H9 (cell line): ENCODE data around the gene GRID1. TPM values are rescaled to one million over a fixed set of nuclear protein-coding genes. Genes with fewer than 3 reads are reported as not detected.

ENCODE experiments used
- DNase-seq: peaks from one replicate; pipeline ENCODE4 v3.0.0-alpha.2; 2017
- H2AFZ ChIP-seq: one replicate; pipeline ENCODE4 v1.6.1; 2013; ENCODE audit warnings: mild to moderate bottlenecking, low read length, control low read depth, moderate library complexity
- H2AK5ac ChIP-seq: 2 replicates; pipeline ENCODE4 v1.6.1; 2013; ENCODE audit warnings: low read length, control low read depth, mixed read lengths; ENCODE audit not compliant: insufficient read length
- H2BK120ac ChIP-seq: one replicate; pipeline ENCODE4 v1.6.1; 2013; ENCODE audit warnings: low read depth, mild to moderate bottlenecking, low read length, control low read depth, inconsistent platforms; ENCODE audit not compliant: poor library complexity, severe bottlenecking
- H2BK12ac ChIP-seq: 2 replicates; pipeline ENCODE4 v1.6.1; 2013; ENCODE audit warnings: low read length, control low read depth, mixed read lengths, low read depth; ENCODE audit not compliant: insufficient read length
- H2BK15ac ChIP-seq: 2 replicates; pipeline ENCODE4 v1.6.1; 2013; ENCODE audit warnings: low read depth, low read length, control low read depth
- H2BK20ac ChIP-seq: one replicate; pipeline ENCODE4 v1.6.1; 2013; ENCODE audit warnings: low read depth, mild to moderate bottlenecking, low read length, control low read depth, inconsistent platforms; ENCODE audit not compliant: poor library complexity, severe bottlenecking
- H2BK5ac ChIP-seq: 2 replicates; pipeline ENCODE4 v1.6.1; 2013; ENCODE audit warnings: low read length, control low read depth, mixed read lengths; ENCODE audit not compliant: insufficient read length
- H3K14ac ChIP-seq: 2 replicates; pipeline ENCODE4 v1.6.1; 2013; ENCODE audit warnings: low read length, control low read depth; ENCODE audit not compliant: insufficient read depth
- H3K18ac ChIP-seq: 2 replicates; pipeline ENCODE4 v1.6.1; 2013; ENCODE audit warnings: low read depth, mild to moderate bottlenecking, mixed read lengths, low read length, control low read depth; ENCODE audit not compliant: insufficient read length
- H3K23ac ChIP-seq: 2 replicates; pipeline ENCODE4 v1.6.1; 2013; ENCODE audit warnings: low read length, control low read depth, mixed read lengths, low read depth; ENCODE audit not compliant: insufficient read length
- H3K23me2 ChIP-seq: 2 replicates; pipeline ENCODE4 v1.6.1; 2013; ENCODE audit warnings: low read depth, mild to moderate bottlenecking, mixed read lengths, low read length, control low read depth; ENCODE audit not compliant: insufficient read length, poor library complexity, severe bottlenecking
- H3K27ac ChIP-seq: 2 replicates; pipeline ENCODE4 v1.5.1; 2013; ENCODE audit warnings: low read length, control low read depth, mixed read lengths, low read depth; ENCODE audit not compliant: insufficient read length
- H3K27me3 ChIP-seq: 2 replicates; pipeline ENCODE4 v1.6.1; 2013; ENCODE audit warnings: low read length, control low read depth, inconsistent platforms; ENCODE audit not compliant: insufficient read depth
- H3K4ac ChIP-seq: 2 replicates; pipeline ENCODE4 v1.6.1; 2013; ENCODE audit warnings: low read depth, mild to moderate bottlenecking, control low read depth, inconsistent platforms, low read length, moderate library complexity
- H3K4me1 ChIP-seq: 2 replicates; pipeline ENCODE4 v1.6.1; 2013; ENCODE audit warnings: low read length, control low read depth, inconsistent platforms; ENCODE audit not compliant: insufficient read depth
- H3K4me2 ChIP-seq: 2 replicates; pipeline ENCODE4 v1.6.1; 2013; ENCODE audit warnings: low read length, control low read depth, mixed read lengths; ENCODE audit not compliant: insufficient read length, insufficient read depth
- H3K56ac ChIP-seq: 2 replicates; pipeline ENCODE4 v1.6.1; 2013; ENCODE audit warnings: low read depth, mild to moderate bottlenecking, mixed read lengths, low read length, control low read depth; ENCODE audit not compliant: insufficient read length
- H3K79me1 ChIP-seq: 2 replicates; pipeline ENCODE4 v1.6.1; 2013; ENCODE audit warnings: low read depth, mild to moderate bottlenecking, moderate library complexity, low read length, control low read depth, inconsistent platforms; ENCODE audit not compliant: insufficient read depth, poor library complexity, severe bottlenecking
- H3K79me2 ChIP-seq: 2 replicates; pipeline ENCODE4 v1.6.1; 2013; ENCODE audit warnings: low read length, control low read depth, inconsistent platforms; ENCODE audit not compliant: insufficient read depth
- H3K9ac ChIP-seq: 2 replicates; pipeline ENCODE4 v1.6.1; 2013; ENCODE audit warnings: low read length, control low read depth, mixed read lengths; ENCODE audit not compliant: insufficient read length; ENCODE audit errors: extremely low read depth
- H3K9me3 ChIP-seq: one replicate; pipeline ENCODE4 v1.6.1; 2013; ENCODE audit warnings: low read depth, low read length, inconsistent platforms; ENCODE audit not compliant: control insufficient read depth
- H3T11ph ChIP-seq: one replicate; pipeline ENCODE4 v1.6.1; 2013; ENCODE audit warnings: mild to moderate bottlenecking, low read length, control low read depth, inconsistent platforms
- H4K20me1 ChIP-seq: one replicate; pipeline ENCODE4 v1.6.1; 2013; ENCODE audit not compliant: control insufficient read depth, insufficient read length, insufficient read depth
- H4K5ac ChIP-seq: 2 replicates; pipeline ENCODE4 v1.6.1; 2013; ENCODE audit warnings: low read depth, mild to moderate bottlenecking, mixed read lengths, low read length, control low read depth; ENCODE audit not compliant: insufficient read length
- H4K8ac ChIP-seq: replicated peaks from 2 replicates; pipeline ENCODE4 v1.6.1; 2013; ENCODE audit warnings: low read length, control low read depth, mixed read lengths, low read depth; ENCODE audit not compliant: insufficient read length
- H4K91ac ChIP-seq: 2 replicates; pipeline ENCODE4 v1.6.1; 2013; ENCODE audit warnings: low read depth, mild to moderate bottlenecking, moderate library complexity, mixed read lengths, low read length, control low read depth; ENCODE audit not compliant: insufficient read length
- H3K27ac Mint-ChIP-seq, 3 experiments: 2 replicates in 2 of 3; 3 replicates in 1 of 3; pipeline ENCODE4 v1.8.0; 2020 to 2021; ENCODE audit warnings: mixed read lengths in 3 of 3, mild to moderate bottlenecking in 1 of 3, moderate library complexity in 1 of 3
- H3K27me3 Mint-ChIP-seq: 2 replicates; pipeline ENCODE4 v1.8.0; 2021; ENCODE audit warnings: low read depth, mild to moderate bottlenecking, moderate library complexity, mixed read lengths
- H3K36me3 Mint-ChIP-seq, 3 experiments: 2 replicates in 2 of 3; 3 replicates in 1 of 3; pipeline ENCODE4 v1.8.0; 2020 to 2021; ENCODE audit warnings: low read depth in 3 of 3, mixed read lengths in 3 of 3; ENCODE audit not compliant: insufficient read depth in 1 of 3
- H3K4me1 Mint-ChIP-seq, 2 experiments: 2 replicates each; pipeline ENCODE4 v1.8.0; 2020; ENCODE audit warnings: mixed read lengths in 2 of 2
- H3K4me3 Mint-ChIP-seq, 2 experiments: 2 replicates in 1 of 2; 3 replicates in 1 of 2; pipeline ENCODE4 v1.8.0; 2020 to 2021; ENCODE audit warnings: mild to moderate bottlenecking in 2 of 2, mixed read lengths in 2 of 2, moderate library complexity in 1 of 2
- H3K9me3 Mint-ChIP-seq, 2 experiments: 2 replicates in 1 of 2; 3 replicates in 1 of 2; pipeline ENCODE4 v1.8.0; 2020; ENCODE audit warnings: mild to moderate bottlenecking in 2 of 2, mixed read lengths in 2 of 2, moderate library complexity in 1 of 2
- CTCF ChIP-seq: fragments of 200-600 bp; sonication (generic); conservative IDR thresholded peaks from 3 replicates; pipeline ENCODE4 v1.8.0; 2021; ENCODE audit warnings: antibody characterized with exemption, mild to moderate bottlenecking
- WGBS: extraction: QIAGEN DNeasy Blood & Tissue Kit; methylation state at CpG from one replicate; pipeline ENCODE4 v1.1.7; 2013; ENCODE audit warnings: missing lambda C conversion rate, low lambda C conversion rate, mixed read lengths; ENCODE audit not compliant: insufficient read length; ENCODE audit errors: extremely low coverage; 5-methylcytosine and 5-hydroxymethylcytosine counted together
- total RNA-seq: library from RNA; stranded (reverse); gene quantifications from 2 replicates; pipeline ENCODE4 v1.2.1, GENCODE V29; 2021

GRID1 gene
- total RNA-seq, 1 experiment from 2014 or later = 0.35 TPM

DNA sequence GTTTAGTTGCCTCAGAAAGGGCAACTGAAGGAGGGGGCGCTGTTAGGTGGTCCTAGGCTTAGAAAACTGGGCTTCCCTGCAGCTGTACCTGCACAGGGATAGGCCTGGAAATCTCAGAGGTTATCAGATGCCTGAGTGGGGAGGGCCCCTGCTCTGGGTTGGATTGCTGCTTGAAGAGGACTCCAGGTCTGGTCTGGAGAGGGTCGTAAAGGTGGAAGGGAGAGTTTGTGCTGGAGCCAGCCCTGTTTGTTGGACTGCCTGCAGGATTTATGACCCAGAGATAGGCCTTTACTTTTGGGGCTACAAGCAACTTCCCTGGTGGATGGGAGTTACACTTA, 765.9 kb downstream of the GRID1 start:
- Histone ChIP-seq H2AFZ (no peak overlapping the region), H3K4ac (no peak overlapping the region), H2BK120ac (no peak overlapping the region), H4K8ac (no peak overlapping the region), H2BK5ac (no peak overlapping the region), H2AK5ac (no peak overlapping the region), H2BK15ac (no peak overlapping the region), H3K23ac (no peak overlapping the region), H4K20me1 (no peaks in the 10 kb centered on the region), H4K91ac (no peak overlapping the region), H3K23me2 (no peaks in the 10 kb centered on the region), H3K79me2 (no peaks in the 10 kb centered on the region), H3K4me2 (no peak overlapping the region), H2BK20ac (no peak overlapping the region), H3T11ph (no peak overlapping the region), H3K79me1 (no peaks in the 10 kb centered on the region), H3K27ac (no peak overlapping the region), H3K9ac (no peak overlapping the region), H3K4me1 (no peaks in the 10 kb centered on the region), H3K18ac (no peak overlapping the region), H3K56ac (no peak overlapping the region), H2BK12ac (no peak overlapping the region), H4K5ac (no peak overlapping the region), H3K9me3 (no peaks in the 10 kb centered on the region), H3K27me3 (no peaks in the 10 kb centered on the region), H3K14ac (no peak overlapping the region)
- Mint-ChIP-seq H3K4me3 (no peak overlapping the region), H3K4me1 (no peaks in the 10 kb centered on the region; a peak in 1 of 4 replicates), H3K36me3 (no peaks in the 10 kb centered on the region), H3K9me3 (no peaks in the 10 kb centered on the region; a peak in 1 of 5 replicates), H3K27ac (no peak overlapping the region), H3K27me3 (no peaks in the 10 kb centered on the region)
- no peak for TF ChIP-seq CTCF
- no peak for DNase-seq
- no CpG with 5 or more reads among the region's 2 CpGs for WGBS
